ENCODE measurements around the gene SPDEF.

DNA sequence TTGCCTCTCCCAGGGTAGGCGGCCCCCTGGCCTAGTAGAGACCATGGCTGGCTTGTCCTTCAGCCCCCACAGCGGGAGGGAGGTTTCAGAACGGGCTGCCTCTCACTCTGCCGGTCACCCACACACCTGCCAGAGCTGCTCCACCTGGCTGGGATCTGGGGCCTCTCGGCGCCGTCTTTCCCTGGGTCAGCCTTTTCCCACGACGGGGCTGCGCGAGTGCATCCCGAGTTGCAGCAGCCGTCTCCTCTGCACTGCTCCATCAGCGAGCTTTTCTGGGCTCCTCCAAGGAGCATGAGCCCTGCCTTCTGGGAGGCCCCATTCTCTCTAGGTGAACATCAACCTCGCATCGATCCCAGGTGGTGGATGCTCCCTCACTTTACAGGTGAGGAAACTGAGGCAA is 15.9 kb upstream of the SPDEF start:
- TF ChIP-seq CTCF (IDR thresholded peaks at IDR 0.05) (no peak), POLR2A (IDR thresholded peaks at IDR 0.05) (no peak), POLR2AphosphoS5 (IDR thresholded peaks at IDR 0.05; ENCODE audit: insufficient read depth in 1 of 2, low read depth in 1 of 2) (no peak)

All from vagina (tissue), 2 donors.